T-helper 9 cell (primary cell): Measurements from ENCODE around the gene BFSP2.
"Not testable (repeated sequence)": the region's sequence is repeated elsewhere in the genome, so short reads cannot be mapped to it uniquely, and the experiment has no call there.

Experiments used
- DNase-seq: peaks from one replicate; pipeline ENCODE4 v3.0.0-alpha.2; 2020

Gene BFSP2

DNA sequence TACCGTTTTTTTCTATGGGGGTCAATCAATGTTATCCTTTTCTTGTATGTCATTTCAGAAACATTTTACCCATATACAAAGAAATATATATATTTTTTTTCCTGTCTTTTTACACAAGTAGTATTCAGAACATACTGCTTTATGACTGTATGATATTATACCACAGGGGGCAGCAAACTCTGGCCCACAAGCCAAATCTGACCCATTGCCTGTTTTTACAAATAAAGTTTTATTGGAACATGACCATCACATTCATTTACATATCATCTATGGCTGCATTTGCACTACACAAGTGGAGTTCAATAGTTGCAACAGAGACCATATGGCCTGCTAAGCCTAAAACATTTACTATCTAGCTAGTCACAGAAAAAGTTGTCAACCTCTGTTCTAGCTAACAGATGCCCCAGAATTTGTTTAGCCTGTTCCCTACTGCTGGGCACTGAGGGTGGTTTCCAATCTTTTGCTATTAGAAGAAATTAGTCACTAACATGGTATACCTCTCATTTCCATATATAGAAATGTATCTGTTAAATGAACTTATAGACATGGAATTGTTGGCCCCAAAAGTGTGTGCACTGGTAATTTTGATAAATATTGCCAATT is 57.7 kb downstream of the BFSP2 start:
- no peak for DNase-seq

DNA sequence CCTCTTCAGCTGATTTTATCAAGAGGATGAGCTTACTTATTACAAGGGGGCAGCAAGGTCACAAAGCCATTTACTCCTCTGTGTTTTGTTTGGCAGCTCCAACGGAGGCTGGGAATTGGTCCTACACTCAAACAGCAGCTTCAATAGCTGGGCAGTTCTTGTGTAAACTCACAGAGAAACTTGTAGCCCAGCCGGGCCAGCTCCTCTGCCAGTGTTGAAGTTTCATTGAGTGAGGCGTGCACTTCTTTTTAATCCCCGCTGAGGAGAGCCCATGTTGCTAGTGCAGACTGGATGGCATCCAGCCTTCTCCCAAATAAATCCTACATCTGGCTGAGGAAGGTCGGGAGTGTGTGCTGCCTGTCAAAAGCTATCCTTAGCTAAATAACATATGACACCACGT is 59.5 kb downstream of the BFSP2 start:
- DNase-seq = no peak

DNA sequence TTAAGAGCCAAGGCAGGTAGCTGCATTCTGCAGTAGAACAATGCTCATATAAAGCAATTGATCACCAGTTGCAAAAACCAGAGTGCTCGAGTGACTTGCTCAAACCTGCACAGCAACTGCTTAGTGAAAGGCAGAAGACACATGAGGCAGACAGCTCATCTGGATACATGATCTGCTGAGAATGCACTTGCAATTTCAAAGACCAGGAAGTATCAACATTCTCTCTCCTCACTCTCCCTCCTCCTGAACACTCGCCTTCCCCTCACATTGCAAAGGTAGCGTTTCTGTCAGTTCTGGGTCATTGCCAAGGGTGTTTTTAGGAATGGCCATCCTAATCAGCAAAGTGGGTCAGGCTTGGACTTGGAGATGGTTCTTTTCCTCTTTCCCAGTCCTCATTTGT is 61.0 kb downstream of the BFSP2 start:
- no peak for DNase-seq

DNA sequence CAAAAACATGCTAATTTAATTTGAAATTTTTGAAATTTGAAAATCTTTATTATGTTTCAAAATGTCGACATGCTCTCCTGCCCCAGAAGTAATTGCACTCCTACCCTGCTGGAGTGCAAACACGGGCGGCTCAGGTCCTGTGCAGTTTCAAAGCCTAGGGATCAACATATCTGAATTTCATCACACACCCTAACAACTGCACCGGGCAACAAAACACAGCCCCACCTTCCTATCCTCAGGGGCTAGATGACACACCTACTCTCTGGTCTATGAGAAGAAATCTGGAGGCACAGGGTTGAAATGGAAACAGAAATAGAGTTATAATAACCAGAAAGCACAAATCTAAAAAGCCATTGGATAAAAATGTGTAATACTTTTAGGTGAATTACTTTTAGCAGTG is 61.4 kb downstream of the BFSP2 start:
- no peak for DNase-seq

DNA sequence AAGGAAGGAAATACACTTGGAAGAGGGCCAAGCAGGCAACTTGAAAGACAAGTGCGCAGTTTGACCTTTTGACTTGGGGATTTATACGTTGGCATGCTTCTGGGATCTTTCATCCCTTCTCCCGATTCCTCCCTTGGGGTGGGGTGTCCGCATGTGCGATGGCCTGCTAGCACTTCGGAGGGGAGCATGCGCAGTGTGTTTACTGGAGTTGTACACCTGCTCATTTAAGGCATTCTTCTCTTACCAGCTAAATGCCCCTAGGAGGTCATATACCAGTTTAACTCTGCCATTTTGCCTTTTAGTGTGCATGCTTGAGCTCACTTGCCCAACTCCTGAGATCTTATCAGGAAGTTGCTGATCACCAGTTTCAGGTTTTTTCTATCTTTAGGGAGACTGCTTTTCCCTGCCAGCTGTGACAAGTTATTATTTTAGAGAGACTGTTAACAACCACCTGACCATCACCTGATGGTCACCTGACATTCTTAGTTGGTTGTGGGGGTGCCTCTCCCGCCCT is 63.5 kb downstream of the BFSP2 start:
- no peak for DNase-seq

DNA sequence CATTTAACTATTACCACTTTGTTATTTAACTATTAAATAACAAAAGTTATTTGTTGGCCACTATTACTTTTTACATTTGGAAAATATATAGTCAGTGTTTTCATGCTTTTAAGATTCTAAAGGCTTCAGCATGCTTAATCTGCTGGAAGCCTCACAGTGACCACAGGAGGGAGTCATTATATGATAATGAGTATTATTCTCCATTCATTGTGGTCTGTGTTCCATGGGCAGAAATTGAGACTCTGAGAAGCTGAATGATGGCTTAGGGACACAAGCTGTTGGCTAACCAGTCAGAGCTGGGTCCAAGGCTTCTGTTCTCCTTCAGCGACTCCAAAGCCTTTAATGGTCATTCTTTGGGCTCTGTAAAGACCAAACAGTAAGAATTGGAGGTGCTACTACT is 64.7 kb downstream of the BFSP2 start:
- no peak for DNase-seq

DNA sequence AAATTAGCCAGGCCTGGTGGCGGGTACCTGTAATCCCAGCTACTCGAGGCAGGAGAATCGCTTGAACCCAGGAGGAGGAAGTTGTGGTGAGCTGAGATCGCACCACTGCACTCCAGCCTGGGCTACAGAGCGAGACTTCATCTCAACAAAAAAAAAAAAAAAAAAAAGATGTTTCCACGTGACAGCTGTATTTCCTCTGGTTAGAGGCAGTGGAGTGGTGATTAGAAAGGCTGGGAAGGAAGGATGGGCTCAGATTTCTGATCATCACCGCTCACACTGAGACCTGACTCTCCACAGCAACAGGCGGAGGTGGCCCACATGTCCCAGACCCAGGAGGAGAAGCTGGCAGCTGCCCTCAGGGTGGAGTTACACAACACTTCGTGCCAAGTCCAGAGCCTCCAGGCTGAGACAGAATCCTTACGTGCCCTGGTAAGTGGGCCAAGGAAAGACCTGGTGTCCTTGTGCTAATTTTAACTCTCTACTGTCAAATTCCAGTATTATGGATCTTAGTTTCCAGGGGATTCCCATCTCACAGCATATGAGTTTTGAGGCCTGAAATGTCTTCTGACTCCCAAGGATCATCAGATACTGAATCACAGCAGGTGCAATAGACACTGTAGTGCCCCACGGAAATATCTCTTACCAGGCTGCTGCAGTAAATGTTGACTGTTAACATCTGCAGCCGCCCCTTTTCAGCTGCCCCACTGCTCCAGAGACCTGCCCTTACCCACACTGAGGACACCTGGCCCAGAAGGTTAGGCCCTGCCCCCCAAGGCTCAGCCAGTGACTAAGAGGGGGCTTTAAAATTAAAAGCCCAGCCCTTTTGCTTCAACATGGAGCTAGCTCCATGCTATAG is 66.9 kb downstream of the BFSP2 start:
- DNase-seq = no peak

DNA sequence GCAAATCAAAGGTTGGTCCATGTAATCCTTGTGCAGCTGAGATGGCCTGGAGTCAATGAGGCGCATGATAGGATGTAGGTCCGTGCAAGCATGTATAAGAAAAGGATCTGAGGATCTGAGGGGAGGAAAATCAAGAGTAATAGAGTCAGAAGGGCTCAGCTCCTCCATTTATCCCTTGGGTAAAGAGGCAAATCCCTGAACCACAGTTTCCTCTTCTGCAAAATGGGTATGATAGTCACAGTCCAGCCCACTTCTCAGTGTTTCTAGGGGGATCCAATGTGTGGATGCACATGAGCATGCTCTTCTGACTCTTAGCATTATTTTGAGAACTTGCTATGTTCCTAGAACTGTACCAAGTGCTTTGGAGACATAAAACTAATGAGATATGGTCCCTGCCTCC is 67.9 kb downstream of the BFSP2 start:
- no peak for DNase-seq

DNA sequence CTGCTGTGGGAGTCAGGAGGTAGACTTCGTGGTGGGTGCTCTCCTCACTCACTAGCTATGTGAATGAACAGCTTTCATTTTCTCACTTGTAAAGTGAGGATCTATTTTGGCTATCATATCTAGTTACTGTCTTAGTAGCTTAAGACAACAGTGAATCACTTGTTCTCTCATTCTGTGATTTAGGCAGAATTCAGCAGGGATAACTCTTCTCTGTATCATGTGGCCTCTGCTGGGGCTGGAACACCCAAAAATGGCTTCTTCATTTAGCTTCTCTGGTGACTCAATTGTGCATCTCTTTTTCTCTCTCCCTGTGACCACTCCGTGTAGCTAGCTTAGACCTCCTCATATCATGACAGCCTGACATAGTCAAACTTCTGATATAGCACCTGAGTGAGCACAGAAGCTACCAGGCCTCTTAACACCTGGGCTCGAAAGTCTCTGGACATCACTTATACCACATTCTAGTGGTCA is 68.4 kb downstream of the BFSP2 start:
- no peak for DNase-seq

DNA sequence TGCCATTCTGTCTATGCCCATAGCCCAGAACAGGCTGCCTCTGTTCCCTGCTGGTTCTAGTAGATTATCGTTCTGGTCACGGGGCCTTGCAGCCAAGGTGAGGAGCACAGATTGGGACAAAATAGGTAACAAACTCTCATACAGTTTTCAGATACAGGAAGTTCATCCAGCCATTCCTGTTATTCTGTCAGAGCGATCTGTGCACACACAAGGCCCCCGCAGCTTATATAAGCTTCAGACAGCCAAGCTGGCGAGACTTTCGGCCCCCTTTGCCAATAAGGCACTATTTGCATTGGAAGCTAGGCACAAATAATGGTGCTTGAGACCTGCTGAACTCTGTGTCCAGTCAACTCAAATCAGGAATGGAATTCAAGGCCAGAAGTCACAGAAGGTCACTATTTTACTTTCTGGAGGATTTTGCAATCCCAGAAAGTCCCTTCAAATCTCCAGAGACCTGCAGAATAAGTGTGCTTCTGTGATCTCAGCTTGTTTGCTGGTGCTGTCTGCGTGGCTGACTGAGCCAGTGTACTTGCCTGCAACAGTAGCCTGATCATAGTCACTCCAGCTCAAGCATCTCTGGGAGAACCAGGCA is 69.4 kb downstream of the BFSP2 start:
- DNase-seq = no peak

DNA sequence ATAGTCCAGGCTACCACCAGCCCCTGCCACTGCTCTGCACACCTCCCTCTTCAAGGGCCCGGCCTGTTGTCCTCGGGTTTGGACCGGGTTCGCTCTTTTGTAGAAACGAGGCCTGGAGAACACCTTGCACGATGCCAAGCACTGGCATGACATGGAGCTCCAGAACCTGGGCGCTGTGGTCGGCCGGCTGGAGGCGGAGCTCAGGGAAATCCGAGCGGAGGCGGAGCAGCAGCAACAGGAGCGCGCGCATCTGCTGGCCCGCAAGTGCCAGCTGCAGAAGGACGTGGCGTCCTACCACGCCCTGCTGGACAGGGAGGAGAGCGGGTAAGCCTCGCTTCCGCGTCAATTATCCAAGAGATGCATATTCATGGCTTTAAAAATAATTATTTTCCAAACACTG is 72.4 kb downstream of the BFSP2 start:
- no peak for DNase-seq

DNA sequence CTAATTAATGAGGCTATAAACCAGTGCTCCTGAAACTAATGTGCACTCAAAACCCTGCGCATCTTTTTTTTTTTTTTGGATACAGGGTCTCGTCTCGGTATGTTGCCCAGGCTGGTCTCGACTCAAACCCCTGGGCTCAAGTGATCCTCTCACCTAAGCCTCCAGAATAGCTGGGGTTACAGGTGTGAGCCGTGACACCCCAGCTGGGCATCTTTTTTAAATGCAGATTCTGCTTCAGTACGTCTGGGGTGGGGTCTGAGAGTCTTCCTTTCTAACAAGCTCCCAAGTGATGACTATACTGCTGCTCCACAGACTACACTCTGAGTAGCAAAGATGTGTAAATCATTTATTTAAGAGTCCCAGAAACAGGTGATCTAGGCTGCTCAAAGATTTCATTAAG is 73.0 kb downstream of the BFSP2 start:
- DNase-seq = no peak

DNA sequence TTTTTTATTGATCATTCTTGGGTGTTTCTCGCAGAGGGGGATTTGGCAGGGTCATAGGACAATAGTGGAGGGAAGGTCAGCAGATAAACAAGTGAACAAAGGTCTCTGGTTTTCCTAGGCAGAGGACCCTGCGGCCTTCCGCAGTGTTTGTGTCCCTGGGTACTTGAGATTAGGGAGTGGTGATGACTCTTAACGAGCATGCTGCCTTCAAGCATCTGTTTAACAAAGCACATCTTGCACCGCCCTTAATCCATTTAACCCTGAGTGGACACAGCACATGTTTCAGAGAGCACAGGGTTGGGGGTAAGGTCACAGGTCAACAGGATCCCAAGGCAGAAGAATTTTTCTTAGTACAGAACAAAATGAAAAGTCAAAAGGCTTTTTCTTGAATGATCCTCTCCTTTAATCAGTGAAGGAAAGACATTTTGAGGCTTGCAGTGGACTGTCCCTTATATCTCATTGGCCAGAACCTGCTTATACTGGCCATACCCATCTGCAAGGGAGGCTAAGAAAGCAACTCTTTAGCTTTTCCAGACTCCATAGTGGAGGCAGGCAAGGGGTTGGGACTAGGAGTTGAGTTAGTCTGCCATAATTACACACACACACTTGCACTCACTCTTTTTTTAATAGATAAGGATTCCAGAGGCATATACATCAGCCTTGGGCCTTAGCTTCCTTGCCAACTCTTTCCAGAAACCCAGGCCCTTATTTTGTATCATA is 73.8 kb downstream of the BFSP2 start:
- not testable (repeated sequence) for DNase-seq

DNA sequence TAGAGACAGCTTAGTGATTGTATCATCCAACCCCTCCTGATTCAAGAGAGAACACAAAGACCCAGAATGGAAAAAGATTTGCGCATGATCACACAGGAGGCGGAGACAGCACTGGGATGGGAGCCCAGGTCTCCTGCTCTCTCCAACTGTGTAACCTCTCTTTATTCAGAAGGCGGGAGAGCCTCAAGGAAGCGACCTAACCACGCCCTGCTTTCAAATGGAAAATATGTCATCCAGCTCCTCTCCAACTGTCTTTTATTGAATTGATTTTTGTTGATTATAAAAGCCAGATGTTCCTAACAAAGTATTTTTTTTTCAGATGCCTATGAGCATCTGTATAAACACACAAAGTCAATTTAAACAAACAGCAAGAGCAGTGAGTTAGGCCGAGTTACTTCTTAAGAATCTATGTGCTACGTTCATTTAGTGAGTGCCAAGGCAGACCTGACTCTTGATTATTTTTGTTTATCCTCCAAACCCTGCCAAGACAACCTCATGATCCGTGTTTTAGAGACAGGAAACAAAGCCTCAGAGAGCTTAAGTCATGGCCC is 74.5 kb downstream of the BFSP2 start:
- no peak for DNase-seq

DNA sequence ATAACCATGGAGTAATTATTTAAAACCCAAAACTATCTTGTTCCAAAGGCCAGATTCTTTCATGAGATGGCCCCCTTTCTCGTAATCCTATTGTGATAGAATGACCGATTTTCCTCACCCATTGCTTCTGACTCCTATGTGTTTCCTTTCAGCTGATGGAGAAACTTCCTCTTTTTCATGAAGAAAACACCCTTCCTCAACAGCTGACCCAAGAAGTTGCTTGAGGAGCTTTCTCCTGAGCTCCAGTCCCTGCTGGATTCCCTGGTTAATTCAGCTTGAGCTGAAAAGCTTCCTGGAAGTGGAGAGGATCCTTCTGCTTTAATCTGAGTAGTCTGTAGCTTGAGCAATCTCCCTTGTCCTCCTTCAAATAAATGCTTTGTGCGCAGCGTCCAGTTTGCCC is 75.0 kb downstream of the BFSP2 start:
- no peak for DNase-seq

DNA sequence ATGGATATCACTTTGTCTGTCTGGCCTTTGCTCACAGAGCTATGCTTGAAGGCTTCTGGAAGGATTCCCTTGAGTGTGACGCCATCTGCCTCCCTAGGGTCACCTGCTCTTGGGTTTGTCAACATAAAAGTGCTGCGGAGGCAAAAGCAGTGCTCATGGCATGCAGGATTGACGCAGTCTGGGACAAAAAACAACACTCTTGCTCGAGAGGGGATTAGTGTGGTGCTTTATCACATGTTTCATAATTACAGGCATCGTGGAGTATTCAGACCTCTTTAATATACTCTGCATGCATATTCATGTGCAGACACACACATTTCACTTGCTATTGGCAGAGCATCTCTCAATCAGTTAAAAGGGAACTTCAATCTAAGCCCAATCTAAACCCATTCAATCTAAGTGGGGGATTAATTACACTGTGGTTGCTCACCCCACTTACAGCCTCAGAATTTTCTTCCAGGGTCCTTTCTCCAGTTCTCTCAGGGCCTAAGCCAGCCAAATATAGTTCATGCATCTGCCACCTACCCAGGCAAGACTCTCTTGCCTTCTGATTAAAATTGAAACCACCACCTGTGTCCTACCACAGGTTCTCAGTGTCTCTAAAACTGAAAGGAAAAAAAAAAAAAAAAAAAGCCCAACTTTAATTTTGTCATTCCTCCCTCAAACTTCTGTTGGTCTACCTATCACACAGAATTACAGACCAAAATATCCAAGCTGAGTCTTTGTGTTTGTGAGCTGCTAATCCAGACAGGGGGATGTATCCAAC is 75.6 kb downstream of the BFSP2 start:
- DNase-seq = no peak

DNA sequence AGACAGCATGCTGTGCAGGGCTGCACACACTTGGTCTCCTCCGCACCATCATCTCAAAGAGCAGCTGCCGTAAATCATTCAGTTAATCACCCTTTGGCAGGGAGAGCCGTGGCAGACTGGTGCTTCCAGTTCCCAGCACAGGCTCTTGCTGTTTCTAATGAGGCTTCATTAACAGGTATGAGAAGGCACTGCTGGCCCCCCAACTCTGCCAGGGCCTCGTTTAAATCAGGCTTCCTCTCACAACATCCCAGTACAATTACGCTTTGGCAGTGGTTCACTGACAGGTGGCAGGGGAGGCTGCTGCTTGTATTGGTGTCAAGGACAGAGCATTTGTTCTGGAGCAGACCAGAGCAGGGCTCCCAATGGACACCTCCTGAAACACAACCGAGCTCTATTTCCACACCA is 77.1 kb downstream of the BFSP2 start:
- DNase-seq = no peak

DNA sequence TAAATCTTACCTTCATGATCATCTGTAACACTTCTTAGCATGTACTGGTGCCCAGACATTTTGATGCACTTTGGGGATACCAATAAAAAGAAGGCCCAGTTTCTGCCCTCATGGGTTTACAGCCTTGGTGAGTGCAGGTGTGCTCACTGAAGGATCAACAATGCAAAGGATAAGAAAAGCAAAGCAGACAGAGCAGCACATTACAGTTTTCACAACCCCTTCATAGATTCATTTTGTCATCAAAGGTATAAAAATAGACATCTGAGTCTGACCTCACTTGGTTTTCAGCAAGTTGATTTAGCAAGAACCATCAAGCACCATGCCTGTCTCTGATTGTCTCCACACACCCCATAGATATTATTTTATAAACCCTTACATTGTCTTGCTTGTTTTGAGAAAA is 77.6 kb downstream of the BFSP2 start:
- no peak for DNase-seq

DNA sequence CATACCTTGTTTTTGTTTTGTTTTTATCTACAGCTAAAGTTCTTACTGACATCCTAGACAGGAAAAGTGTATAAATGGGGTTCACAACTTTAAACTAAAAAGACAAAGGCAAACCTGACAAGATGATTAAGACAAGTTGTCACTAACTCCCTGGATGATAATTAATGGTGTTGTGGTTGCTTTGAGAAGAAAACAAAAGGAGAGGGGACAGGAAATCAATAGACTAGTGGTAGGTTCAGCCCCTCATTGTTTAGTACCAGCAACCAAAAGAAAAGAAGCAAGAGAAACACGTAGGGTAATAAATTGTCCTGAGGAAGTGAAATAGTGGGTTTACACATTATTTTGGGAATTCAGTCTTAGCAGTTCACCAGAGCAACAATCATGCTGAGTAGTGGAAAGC is 78.8 kb downstream of the BFSP2 start:
- DNase-seq = no peak

DNA sequence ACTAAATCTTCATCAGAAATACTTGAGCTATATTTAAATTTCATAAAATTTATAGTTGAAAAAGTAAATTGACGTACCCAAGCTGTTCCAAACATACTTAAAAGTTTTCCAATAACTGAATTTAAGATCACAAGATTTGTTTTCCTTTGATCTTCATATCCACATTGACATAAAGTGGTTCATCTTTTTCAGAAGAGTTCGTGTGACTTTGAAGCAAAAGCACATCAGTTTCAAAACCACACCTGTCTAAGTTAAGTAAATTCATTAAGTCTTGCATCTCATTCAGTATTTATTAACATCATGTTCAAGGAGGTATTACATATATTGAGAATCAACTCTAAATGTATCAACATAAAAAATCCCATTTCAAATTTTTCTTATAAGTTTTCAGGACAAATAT is 79.5 kb downstream of the BFSP2 start:
- no peak for DNase-seq

DNA sequence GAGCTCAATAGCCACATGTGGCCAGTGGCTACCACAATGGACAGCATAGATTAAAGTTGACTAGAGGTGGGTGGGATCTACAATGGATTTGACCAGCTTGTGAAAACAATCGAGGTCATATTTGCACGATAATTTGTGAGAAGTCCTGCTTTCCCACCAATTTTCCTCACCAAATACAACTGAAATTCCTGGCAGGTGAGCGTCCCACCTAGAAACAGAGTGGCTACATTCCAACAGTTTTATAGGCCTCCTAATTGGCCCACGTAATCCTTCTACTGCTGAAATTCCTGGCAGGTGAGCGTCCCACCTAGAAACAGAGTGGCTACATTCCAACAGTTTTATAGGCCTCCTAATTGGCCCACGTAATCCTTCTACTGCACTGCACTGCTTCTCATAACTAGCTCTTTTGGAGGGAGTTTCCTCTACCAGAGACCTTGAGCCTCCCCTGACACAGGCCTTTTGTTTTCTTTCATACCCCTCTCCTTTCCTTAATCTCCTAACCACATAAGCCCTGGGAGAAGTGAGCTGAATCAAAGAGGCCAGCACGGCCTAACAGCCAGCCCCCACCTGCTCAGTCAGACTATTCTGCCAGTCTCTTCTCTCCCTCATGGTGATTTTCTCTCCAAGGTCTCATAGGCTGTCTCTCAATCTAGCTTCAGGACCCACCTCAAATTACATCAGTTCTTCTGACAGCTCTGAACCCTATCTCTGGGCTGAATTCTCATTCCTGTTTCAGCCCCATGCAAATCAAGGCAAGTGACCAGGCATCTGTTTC is 80.2 kb downstream of the BFSP2 start:
- no peak for DNase-seq
